GM19468 (cell line): ENCODE data around the gene POM121.
"Not testable (repeated sequence)": the region's sequence is repeated elsewhere in the genome, so short reads cannot be mapped to it uniquely, and the experiment has no call there.

Experiments used
- ATAC-seq: cut with Tn5 transposase; IDR thresholded peaks from one replicate; pipeline ENCODE4 v1.9.1; 2021; ENCODE audit warnings: mild to moderate bottlenecking, moderate library complexity, moderate number of reproducible peaks; ENCODE audit not compliant: unreplicated experiment; ENCODE audit errors: extremely low read depth

Gene POM121

DNA sequence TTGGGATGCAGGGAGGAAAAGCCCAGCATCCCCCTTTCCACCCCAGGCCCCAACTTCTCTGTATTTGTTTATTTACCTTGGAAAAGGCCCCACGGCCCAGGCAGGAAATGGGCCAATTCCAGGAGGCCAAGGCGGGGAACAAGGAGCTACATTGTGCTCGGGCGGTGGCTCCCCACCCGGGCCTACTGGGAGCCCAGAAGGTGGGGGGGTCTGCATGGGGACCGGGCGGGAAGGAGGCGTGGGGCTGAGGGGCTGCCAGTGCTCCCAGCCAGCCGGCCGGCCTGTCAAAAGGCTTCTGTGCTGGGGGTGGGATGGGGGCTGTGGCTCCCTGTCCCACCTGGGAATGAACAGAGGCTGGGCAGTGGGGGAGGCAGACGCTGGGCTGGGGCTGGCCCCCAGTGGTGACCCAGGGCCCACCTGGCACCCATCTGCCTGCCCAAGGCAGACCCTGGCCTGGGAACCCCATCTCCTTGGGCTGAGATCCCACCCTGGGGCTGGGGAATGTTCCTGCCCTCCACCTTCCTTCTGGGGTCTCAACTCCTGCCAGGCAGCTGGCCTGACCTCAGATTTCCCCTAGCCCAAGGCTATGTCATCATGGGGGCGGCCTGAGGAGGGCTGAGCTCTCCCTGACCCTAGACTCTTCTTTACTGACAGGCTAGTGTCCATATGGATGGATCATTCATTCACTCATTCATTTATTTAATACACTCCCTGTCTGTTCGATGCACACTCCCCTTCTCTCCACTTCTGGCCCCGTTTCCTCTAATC lies 65.4 kb downstream of the POM121 start:
- ATAC-seq, result not testable (repeated sequence)

DNA sequence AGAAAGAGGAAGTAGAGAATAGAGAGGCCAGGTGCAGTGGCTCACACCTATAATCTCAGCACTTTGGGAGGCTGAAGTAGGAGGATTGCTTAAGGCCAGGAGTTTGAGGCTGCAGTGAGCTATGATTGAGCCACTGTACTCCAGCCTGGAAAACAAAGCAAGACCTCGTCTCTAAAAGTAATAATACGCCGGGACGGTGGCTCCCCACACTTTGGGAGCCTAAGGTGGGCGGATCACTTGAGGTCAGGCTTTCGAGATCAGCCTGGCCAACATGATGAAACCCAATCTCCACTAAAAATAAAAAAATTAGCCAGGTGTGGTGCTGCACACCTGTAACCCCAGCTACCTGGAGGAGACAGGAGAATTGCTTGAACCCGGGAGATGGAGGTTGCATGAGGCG lies 70.6 kb downstream of the POM121 start:
- not testable (repeated sequence) for ATAC-seq

DNA sequence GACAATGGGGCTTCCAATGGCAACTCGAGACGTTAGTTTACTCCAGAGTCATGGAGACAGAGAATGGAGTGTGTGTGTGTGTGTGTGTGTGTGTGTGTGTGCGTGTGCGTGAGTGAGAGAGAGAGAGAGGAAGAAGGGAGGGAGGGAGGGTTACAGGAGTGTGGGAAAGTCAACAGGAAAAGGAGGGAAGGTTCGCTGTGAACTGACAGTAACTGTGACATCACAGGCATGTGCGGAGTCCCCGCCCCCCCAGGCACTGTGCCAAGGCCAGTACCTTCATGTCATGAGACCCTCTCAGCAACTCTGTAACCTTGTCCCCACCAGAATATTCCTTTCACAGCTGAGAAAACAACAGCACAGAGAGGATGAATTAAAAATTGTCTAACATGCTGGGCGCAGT lies 72.6 kb downstream of the POM121 start:
- ATAC-seq, result not testable (repeated sequence)

DNA sequence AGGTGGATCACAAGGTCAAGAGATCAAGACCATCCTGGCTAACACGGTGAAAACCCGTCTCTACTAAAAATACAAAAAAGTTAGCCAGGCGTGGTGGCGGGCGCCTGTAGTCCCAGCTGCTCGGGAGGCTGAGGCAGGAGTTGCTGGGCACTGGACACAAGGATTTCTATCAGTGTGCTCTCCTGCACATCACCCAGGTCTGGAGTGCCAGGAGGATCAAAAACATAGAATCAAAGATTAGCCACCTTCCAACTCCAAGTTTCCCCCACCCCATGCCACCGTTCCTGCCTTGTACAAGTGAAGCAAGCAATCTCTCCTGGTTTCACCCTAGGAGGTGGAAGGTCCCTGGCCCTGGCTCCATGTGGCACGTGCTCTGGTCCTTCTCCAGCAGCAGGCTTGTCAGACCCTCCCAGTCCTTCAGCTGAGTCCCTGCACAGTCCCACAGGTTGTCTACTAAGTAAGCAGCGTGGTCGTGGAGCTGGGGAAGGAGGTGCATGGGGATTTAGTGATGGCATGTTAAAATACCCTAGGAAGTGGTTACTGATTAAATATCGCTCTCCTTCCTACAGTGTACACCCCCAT lies 73.1 kb downstream of the POM121 start:
- not testable (repeated sequence) for ATAC-seq
